Breast epithelium (tissue), 4 donors: ENCODE data around the gene FBXW8. TPM values are rescaled to one million over a fixed set of nuclear protein-coding genes. Genes with fewer than 3 reads are reported as not detected.

Source experiments
- DNase-seq, 2 donors: peaks; one replicate each; pipeline ENCODE4 v3.0.0-alpha.2; 2019; ENCODE audit warnings: low spot score in 2 of 2
- H3K27ac ChIP-seq, 2 donors: fragments of 200-600 bp; sonication (generic) in 1 of 2; one replicate each; pipeline ENCODE4 v1.5.1; 2016 to 2019; ENCODE audit warnings: mild to moderate bottlenecking in 1 of 2
- H3K27me3 ChIP-seq, 2 donors: fragments of 200-600 bp; sonication (generic) in 1 of 2; one replicate each; pipeline versions ENCODE4 v1.5.1 to v1.6.0; 2017 to 2019; ENCODE audit warnings: control low read depth in 1 of 2, mild to moderate bottlenecking in 1 of 2
- H3K36me3 ChIP-seq: fragments of 200-600 bp; one replicate; pipeline ENCODE4 v1.5.1; 2019
- H3K4me1 ChIP-seq, 2 donors: fragments of 200-600 bp; sonication (generic); one replicate each; pipeline ENCODE4 v1.5.1; 2016 to 2019; ENCODE audit warnings: control low read depth in 1 of 2
- H3K4me3 ChIP-seq, 3 donors: fragments of 200-600 bp; sonication (generic); 1 replicate in 2 of 3; 2 replicates in 1 of 3; pipeline ENCODE4 v1.5.1; 2016 to 2019; ENCODE audit warnings: mild to moderate bottlenecking in 3 of 3, moderate library complexity in 2 of 3
- H3K9me3 ChIP-seq, 2 donors: fragments of 200-600 bp; sonication (generic) in 1 of 2; one replicate each; pipeline ENCODE4 v1.5.1; 2016 to 2019; ENCODE audit warnings: control low read depth in 1 of 2
- POLR2A ChIP-seq: fragments of 450-650 bp; IDR thresholded peaks from one replicate; pipeline ENCODE4 v1.6.1; 2016; ENCODE audit warnings: antibody characterized with exemption, mild to moderate bottlenecking, moderate library complexity
- POLR2AphosphoS5 ChIP-seq, 3 donors: sonication (generic); formaldehyde crosslinking; IDR thresholded peaks; one replicate each; pipeline ENCODE4 v1.6.1; 2017; ENCODE audit warnings: antibody characterized with exemption in 3 of 3
- intact Hi-C: fragments of 100-400 bp; cut with DNase I; formaldehyde crosslinking; loops from one replicate; pipeline ENCODE4 v1.15.1; 2023; ENCODE audit warnings: low total_unique reads
- total RNA-seq, 3 donors: library from RNA; depleted of rRNA; stranded (reverse); fragments of >200 nt; gene quantifications; one replicate each; pipeline ENCODE4 v1.1.0, GENCODE V29; 2016
- TF ChIP-seq, protein P1 (sequence below), 3 donors: fragments of 450-650 bp; IDR thresholded peaks; one replicate each; pipeline ENCODE4 v1.5.1; 2016 to 2017; ENCODE audit warnings: antibody characterized with exemption in 3 of 3, mild to moderate bottlenecking in 3 of 3, moderate library complexity in 3 of 3

Gene FBXW8
- total RNA-seq, 3 donors from 2014 or later = 14.9 to 22.3 (median 16.4) TPM

DNA sequence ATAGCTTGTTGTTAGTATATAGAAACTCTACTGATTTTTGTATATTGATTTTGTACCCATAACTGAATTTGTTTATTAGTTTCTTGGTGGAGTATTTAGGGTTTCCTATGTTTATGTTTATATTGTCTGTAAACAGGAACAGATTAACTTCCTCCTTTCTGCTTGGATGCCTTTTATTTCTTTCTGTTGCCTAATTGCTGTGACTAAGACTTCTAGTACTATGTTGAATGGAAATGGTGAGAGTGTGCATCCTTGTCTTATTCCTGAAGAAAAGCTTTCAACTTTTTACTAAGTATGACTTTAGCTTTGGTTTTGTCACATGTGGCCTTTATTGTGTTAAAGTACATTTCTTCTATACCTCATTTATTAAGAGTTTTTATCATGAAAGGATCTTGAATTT, 20.9 kb downstream of the FBXW8 start:
- Histone ChIP-seq H3K27ac (no peak overlapping the region), H3K4me3 (no peak overlapping the region), H3K9me3 (no peaks in the 10 kb centered on the region), H3K36me3 (no peaks in the 10 kb centered on the region), H3K4me1 (no peaks in the 10 kb centered on the region), H3K27me3 (no peaks in the 10 kb centered on the region)
- intact Hi-C loops = no loop called here
- no peak for DNase-seq
- TF ChIP-seq, protein P1, sequence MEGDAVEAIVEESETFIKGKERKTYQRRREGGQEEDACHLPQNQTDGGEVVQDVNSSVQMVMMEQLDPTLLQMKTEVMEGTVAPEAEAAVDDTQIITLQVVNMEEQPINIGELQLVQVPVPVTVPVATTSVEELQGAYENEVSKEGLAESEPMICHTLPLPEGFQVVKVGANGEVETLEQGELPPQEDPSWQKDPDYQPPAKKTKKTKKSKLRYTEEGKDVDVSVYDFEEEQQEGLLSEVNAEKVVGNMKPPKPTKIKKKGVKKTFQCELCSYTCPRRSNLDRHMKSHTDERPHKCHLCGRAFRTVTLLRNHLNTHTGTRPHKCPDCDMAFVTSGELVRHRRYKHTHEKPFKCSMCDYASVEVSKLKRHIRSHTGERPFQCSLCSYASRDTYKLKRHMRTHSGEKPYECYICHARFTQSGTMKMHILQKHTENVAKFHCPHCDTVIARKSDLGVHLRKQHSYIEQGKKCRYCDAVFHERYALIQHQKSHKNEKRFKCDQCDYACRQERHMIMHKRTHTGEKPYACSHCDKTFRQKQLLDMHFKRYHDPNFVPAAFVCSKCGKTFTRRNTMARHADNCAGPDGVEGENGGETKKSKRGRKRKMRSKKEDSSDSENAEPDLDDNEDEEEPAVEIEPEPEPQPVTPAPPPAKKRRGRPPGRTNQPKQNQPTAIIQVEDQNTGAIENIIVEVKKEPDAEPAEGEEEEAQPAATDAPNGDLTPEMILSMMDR (IDR thresholded peaks at IDR 0.05) = no peak
- TF ChIP-seq POLR2AphosphoS5 (IDR thresholded peaks at IDR 0.05) = no peak
- TF ChIP-seq POLR2A = no peak

DNA sequence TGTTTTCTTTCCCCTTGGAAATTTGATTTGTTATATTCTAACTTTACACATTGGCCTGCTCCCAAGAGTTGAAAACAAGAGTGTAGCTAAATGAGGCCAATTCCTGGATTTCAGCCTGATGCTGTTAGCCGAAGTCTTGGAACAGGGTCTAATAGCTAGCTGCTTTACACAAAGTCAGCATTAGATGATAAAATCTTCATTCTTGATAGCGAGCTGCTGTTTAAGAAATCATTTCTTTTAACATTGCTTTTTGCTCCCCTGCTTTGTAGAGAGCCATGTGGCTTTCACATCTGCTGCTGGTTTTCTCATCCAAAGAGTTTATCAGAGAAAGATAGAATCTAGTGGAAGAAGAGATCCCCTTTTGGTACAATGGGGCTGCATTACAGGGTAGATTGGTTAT, 22.3 kb downstream of the FBXW8 start:
- intact Hi-C loops = no loop called here
- Histone ChIP-seq H3K9me3 (no peaks in the 10 kb centered on the region), H3K27me3 (no peaks in the 10 kb centered on the region), H3K4me1 (no peaks in the 10 kb centered on the region), H3K27ac (no peak overlapping the region), H3K4me3 (no peak overlapping the region), H3K36me3 (no peaks in the 10 kb centered on the region)
- TF ChIP-seq, protein P1 (IDR thresholded peaks at IDR 0.05) = no peak
- TF ChIP-seq POLR2AphosphoS5 (IDR thresholded peaks at IDR 0.05) = no peak
- TF ChIP-seq POLR2A = no peak
- DNase-seq = no peak

DNA sequence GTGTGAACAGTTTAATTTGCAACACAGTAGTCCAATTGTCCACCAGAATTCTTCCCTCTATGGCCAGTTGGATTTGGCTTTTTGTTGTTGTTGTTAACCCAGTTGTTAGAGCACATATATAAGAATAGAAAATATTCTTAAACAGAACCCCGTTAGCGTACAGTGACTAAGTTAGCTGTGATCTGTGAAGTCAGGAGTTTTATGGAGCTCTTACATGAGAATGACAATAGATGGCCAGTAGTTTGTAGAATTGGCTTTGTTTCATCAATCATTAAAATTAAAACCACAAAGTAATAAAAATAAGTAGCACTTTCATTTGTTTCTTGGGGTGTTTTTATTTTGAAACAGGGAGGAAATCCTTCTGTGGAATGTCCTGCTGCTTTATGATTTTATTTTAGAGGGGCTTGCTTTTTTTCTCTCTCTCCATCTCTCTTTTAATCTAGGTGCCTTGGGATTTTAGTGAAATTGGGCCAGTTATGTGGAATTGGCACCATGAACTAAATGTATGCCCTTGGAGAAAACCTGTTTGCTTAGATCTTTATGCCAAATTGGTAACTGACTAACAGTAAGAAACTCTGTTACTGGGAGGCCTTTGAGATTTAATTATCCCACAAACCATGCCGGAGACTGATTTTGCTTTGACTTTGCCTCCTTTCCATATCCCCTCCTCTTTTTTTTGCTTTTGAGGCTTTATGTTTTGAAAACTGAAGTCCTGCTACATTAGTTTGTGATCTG, 22.9 kb downstream of the FBXW8 start:
- intact Hi-C loops = no loop called here
- TF ChIP-seq POLR2AphosphoS5 (IDR thresholded peaks at IDR 0.05) = no peak
- TF ChIP-seq, protein P1 (IDR thresholded peaks at IDR 0.05) = no peak
- TF ChIP-seq POLR2A = no peak
- Histone ChIP-seq H3K4me3 (no peak overlapping the region), H3K4me1 (no peaks in the 10 kb centered on the region), H3K27me3 (no peaks in the 10 kb centered on the region), H3K9me3 (no peaks in the 10 kb centered on the region), H3K36me3 (no peaks in the 10 kb centered on the region), H3K27ac (no peak overlapping the region)
- no peak for DNase-seq

DNA sequence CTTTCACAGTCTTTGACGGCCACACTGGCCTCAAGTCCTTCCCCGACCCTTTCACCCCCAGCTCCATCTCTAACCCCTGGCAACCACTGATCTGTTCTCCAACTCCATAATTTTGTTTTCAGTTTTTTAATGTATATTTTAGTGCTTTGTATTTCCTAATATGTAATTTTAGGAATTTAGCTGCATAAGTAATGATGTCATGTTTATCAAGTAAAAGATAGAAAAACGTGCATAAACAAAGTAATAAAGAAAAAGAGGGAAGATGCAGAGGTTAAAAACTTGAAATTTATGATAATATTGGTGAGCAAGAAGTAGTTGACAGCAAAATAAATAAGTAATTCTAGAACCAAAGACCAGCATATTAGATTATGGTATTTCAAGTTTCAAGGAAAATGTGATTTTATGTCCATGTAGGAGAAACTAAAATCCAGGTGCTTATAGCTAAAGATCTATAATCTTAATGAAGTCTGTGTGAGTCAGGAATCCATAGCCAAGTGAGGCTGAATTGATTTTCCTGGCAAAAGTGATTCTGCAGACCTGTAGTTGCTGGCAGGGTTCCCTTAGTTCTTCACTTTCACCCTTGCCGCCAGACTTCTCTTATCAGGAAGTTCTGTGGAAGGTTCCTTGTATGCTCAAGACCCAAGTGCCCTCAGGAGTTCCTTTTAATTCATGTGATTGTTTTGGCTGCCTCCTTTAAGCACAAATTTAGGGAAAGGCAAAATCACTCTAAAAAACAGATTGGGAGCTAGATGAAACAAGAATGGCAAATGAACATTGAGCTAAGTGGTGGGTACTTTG, 24.4 kb downstream of the FBXW8 start:
- Histone ChIP-seq H3K9me3 (no peaks in the 10 kb centered on the region), H3K27ac (no peak overlapping the region), H3K36me3 (no peaks in the 10 kb centered on the region), H3K27me3 (no peaks in the 10 kb centered on the region), H3K4me1 (no peaks in the 10 kb centered on the region), H3K4me3 (no peak overlapping the region)
- intact Hi-C loops = no loop called here
- DNase-seq = no peak
- no peak for TF ChIP-seq POLR2AphosphoS5 (IDR thresholded peaks at IDR 0.05)
- TF ChIP-seq POLR2A = no peak
- TF ChIP-seq, protein P1 (IDR thresholded peaks at IDR 0.05) = no peak

DNA sequence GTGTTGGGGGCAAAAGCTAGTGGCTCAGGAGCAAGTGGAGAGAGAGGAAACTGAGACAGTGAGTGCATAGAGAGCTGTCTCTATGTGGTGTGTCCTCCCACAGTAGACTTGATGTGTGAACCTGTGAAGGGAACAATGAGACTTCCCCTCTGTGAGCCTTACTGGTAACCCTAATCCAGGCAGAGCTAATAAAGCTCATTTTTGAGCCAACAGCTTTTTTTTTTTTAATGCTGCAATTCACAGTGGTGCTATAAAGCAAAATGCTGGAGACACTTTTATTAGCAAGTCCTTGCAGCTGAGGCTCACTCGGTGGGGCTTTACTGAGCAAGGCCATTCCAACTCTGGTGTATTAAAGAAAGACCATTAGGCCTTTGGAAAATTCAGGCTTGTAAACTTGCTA, 26.9 kb downstream of the FBXW8 start:
- no peaks in the 10 kb centered on the region for H3K4me1 ChIP-seq
- no peaks in the 10 kb centered on the region for H3K27me3 ChIP-seq
- H3K36me3 ChIP-seq = no peaks in the 10 kb centered on the region
- no peak for DNase-seq
- TF ChIP-seq POLR2A = no peak
- TF ChIP-seq, protein P1 (IDR thresholded peaks at IDR 0.05) = no peak
- no peak for TF ChIP-seq POLR2AphosphoS5 (IDR thresholded peaks at IDR 0.05)
- H3K4me3 ChIP-seq = no peak overlapping the region
- no peak overlapping the region for H3K27ac ChIP-seq
- peaks cover 0 to 5% of the 10 kb centered on the region in 2 donors for H3K9me3 ChIP-seq
- intact Hi-C loops = no loop called here
